ENCODE data around the gene NCAM2. TPM values are rescaled to one million over a fixed set of nuclear protein-coding genes. Genes with fewer than 3 reads are reported as not detected.
"Not testable (repeated sequence)": the region's sequence is repeated elsewhere in the genome, so short reads cannot be mapped to it uniquely, and the experiment has no call there.

The NCAM2 gene
- total RNA-seq, 1 experiment from 2014 or later = not detected

DNA sequence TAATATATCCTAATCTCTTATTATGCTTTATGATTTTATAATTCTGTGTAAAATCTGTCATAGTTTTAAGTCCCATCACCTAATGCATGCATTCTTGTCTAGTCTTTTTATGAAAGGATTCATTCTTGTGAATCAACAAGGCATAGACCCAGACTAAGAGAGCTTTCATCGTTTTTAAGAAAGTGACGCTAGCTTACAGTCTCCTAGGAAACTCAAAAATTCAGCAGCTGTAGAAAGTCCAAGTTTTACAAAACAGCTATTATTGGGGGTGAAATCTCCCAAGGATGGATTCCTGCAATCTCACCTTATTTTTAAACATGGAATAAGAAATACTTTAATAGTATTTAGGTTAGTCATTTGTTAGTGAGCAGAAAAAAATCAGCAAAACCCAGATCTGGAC is 104.7 kb downstream of the NCAM2 start:
- no peak for DNase-seq (ENCODE audit: low spot score)

DNA sequence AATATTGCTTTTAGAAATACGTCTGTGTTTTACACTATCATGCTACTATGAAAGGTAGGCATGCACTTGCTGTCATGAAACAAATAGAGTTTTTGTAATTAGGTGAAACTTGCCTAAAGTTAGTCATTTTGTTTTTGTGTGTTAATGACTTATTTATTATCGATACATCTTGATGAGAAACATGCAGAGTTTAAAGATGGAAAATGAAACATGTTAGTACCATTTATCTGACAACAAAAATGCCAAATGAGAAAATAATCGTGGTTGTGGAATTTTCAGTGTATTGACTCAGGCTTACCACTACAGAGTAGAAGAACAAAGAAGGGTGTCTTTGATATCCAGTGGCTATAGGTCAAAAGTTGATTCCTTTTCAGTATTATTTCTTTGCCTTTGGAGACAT is 105.5 kb downstream of the NCAM2 start:
- no peak for DNase-seq (ENCODE audit: low spot score)

DNA sequence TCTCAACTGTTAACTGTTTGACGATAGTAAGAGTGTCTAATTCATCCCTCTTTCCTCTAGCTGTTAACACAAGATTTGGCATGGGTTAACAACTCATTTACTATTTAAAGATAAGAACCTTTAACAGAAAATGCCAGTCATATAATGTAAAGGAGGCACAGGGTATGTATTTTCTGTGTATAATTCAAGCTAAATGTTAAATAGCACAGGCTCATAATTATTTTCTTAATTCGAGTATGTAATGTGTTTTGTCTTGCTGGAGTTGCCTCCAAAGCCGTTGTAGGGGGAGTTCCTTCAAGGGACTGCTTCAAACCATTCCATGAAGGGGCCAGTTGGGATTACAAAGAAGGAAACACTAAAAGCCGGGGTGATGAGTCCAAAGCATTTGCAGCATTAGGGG is 111.5 kb downstream of the NCAM2 start:
- no peak for DNase-seq (ENCODE audit: low spot score)

DNA sequence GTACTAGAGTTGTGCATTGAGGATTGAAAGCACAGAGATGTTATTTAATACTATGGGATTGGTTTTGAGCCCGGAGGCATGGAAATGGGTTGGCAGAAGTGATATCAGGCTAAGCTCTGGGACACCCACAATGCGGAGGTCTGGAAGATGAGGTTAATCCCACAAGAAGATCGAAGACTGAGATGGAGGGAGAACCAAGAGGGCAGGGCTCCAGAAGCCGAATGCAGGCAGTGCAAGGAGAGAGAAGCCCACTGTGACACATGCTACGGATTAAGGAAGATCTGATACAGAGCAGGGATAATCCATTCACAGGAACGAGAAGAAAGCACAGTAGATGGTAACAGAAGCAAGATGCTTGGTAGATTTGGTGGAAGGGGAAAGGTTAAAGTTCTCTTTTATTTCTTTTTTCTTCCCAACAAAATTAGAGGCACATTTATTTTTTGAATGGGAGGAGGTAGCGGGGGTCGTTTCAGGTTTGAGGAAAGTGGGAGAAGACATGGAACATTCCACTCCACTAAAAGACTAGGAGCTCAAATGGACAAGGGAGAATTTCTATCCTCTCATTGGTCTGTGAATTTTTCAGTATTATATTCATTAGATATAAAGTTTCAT is 113.2 kb downstream of the NCAM2 start:
- DNase-seq (ENCODE audit: low spot score) = no peak

DNA sequence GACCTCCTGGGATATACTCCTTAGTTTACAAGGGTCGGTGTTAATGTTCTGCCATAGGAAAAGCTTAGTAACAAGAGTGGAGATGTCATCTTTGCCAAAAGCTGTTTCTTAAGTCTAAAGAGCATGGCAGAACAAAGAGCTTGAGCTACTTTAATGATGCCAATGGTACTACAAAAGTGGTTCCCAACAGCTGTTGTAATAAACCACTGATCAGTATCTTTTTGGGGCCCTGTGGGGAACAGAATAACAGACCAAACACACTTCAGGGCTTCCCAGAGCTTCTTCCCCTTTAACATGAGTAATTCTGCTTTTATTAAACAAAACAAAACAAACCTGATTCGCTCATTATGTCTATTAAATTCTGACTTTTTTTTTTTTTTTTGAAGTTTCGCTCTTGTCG is 116.3 kb downstream of the NCAM2 start:
- DNase-seq (ENCODE audit: low spot score) = no peak

DNA sequence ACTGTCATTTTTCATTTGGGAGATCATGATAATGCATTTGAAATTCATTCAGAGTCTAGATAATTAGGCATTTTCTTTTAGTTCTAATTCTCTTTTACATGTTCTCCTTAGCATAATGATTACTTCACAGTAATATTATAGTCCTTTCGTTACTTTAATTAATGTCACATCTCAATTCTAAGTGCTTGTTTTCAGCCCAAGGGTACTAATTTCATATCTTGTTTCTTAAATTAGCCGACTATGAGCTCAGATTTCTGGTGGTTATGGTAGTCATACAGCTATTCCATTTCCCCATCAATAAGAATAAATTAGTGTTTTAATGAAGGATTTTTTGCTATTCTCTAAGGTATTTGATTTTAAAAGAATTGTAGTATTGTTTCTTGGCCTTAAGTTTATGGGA is 120.9 kb downstream of the NCAM2 start:
- DNase-seq (ENCODE audit: low spot score) = no peak

DNA sequence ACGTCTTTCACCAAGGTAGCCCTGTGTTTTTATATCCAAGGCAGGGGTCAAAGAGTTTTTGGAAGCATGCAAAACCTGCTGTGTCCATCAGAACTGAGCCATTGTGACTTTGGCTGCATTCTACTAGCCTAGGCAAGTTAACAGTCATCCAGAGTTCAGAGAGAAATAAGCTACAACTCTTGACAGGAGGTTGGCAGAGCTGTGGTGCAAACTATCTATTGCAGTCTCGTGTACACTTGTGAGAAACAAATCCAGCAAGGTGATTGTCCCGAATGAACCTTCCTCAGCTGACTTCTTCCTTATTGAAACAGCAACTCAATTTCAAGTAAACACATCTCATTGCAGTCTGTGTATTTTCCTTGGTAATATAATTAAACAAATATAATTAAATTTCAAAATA is 124.5 kb downstream of the NCAM2 start:
- no peak for DNase-seq (ENCODE audit: low spot score)

DNA sequence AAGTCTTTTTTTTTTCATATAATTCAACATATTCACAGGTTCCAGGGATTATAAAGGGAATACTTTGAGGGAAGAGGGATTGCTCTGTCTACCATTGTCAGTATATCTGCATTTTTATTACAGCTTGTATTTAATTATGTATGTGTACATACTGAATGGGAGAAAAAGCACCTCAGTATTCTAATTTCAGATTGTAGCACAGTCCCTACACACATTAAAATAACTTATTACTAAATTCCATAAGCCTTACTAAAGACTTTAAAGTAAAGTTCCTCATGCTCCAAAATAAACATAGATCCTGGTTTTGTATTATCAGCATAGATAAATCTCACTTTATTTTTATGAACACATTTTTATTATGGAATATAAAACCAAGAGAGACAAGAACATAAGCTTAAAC is 134.2 kb downstream of the NCAM2 start:
- no peak for DNase-seq (ENCODE audit: low spot score)

DNA sequence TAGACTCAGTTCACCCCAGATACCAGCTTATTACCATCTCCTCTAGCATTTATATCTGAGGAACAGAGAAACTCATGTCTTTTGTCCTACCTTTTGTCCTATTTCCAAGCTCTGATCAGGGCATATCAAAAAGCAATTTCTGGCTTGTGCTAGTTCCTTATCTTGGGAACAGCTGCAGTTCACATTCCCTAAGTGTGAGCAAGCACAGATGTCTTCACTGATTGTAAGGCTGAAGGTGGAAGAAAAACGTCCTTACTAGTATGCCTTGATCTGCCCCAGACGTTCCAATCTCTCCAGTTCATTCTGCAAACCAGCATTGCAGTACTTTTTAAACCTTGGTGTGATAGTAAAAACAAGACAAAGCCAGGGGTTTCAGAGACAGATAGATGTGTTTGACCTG is 139.8 kb downstream of the NCAM2 start:
- no peak for DNase-seq (ENCODE audit: low spot score)

DNA sequence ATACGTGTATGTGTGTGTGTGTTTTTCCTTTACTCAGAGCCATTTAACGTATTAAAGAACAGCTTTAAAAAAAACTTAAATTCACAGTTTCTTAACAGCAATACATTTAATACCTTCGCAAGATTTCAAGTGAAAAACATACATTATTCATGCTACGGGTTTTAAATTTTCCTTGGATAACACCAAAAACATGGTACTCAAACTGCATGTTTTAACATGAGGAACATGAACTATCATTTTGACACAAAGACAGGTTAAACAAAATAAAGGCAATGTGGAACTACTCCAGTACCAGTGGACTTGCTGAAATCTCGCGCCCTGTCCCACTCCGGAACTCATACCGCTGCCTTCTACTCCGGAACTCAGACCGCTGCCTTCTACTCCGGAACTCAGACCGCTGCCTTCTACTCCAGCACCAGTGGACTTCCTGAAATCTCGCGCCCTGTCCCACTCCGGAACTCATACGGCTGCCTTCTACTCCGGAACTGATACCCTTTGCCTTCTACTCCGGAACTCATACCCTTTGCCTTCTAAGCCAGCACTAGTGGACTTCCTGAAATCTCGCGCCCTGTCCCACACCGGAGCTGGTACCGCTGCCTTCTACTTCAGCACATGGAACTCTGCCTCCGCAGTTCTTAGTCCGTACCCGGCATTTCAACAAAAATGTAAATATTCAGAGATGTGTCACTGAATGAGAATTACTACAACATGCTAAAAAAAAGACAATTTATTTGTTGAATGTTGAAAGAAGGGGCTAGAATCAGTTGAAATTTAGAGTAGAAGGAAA is 148.6 kb downstream of the NCAM2 start:
- no peak for DNase-seq (ENCODE audit: low spot score)

DNA sequence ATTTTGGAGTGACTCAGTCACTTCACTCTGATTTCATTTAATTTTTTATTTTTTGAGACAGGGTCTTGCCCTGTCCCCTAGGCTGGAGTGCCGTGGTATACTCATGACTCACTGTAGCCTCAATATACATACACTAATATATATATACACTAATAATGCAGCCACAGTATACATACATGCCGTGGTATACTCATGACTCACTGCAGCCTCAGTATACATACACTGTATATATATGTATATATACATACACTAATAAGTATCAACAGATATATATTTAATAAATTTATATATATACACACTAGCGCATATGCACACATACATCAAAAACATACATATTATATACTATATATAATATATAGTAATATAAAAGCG is 149.2 kb downstream of the NCAM2 start:
- no peak for DNase-seq (ENCODE audit: low spot score)

DNA sequence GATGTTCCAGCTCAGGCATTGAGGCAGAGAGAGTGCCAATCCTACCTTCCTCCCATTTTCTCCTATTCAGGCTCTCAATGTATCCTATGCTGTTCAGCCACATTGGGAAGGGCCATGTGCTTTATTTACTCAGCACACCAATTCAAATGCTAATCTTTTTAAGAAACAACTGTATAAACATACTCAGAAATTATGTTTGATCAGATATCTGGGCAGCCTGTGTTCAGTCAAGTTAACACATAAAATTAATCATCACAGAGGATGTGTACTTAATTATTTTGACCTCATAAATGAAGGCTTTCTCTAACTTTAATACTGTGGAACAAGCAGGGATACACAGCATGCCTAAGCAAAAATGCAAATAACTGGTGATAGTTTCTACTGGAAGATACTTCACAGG is 149.8 kb downstream of the NCAM2 start:
- no peak for DNase-seq (ENCODE audit: low spot score)

DNA sequence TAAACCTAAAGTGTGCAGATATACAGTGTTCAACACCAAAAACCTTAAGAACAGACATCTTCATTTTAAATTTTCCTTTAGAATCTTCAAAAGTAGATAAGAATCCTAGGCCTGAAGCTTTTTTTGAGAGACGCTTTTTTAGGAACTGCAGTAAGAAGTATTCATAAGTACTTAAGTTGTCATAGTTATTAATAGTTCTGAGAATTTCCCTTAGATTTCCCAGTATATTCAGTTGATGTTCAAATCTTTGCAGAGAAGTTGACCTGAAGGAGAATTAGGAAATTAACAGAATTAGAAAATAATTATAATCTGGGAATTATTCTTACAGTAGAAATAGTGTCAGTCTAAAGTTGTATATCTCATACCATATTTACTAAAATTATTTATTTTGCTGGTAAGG is 150.3 kb downstream of the NCAM2 start:
- DNase-seq (ENCODE audit: low spot score) = no peak

DNA sequence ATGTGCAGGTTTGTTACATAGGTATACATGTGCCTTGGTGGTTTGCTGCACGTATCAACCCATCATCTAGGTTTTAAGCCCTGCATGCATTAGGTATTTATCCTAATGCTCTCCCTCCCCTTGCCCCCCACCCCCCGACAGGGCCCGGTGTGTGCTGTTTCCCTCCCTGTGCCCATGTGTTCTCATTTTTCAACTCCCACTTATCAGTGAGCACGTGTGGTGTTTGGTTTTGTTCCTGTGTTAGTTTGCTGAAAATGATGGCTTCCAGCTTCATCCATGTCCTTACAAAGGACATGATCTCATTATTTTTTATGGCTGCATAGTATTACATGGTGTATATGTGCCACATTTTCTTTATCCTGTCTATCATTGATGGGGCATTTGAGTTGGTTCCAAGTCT is 151.2 kb downstream of the NCAM2 start:
- DNase-seq (ENCODE audit: low spot score) = not testable (repeated sequence)

DNA sequence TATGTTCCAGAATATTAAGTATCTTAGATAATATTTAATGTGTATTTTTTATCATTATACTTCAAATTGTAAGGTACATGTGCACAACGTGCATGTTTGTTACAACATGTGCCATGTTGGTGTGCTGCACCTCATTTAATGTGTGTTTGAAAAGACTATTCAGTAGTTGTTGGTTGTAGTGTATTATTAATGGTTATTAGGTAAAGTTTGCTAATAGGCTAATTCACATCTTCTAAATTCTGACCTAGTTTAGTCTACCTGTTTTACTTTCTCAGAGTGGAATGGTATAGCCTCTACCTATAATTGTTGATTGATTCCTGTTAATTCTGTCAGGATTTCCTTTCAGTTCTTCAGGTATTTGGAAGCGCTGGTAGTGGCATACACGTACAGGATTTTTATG is 153.0 kb downstream of the NCAM2 start:
- no peak for DNase-seq (ENCODE audit: low spot score)

DNA sequence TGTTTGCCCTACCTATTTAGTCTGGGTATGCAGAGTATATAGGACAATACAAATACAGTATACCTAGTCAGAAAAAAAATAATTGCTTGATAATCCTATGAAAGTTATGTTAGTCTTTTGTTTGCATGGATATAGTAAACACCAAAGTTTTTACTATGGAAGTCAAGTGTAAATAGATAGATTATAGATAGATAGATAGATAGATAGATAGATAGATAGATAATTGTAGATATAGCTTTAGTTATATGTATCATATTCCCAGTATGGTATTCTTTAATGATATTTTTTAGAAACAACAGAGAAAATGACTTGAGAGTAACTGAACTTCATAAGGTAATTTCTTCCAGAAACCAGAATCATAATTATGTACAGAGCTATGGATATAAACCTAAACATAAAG is 158.2 kb downstream of the NCAM2 start:
- DNase-seq (ENCODE audit: low spot score) = no peak

DNA sequence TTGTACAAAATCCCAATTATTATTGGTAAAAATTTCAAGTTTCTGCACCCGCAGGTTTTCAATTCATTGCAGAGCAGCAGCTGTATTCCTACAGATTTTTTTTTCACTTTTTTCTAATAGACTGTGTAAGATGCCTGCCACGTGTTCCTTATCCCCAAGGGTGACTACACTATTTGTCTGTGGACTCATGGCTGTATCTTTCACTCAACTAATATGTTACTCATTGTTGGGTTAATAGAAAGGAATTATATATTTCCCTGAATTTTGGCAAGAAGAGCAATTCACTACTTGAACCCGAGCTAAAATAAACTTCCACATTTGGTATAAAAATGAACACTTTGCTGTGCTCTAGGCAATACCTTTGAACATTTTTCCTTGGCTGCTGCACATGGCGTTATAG is 158.7 kb downstream of the NCAM2 start:
- DNase-seq (ENCODE audit: low spot score) = no peak

DNA sequence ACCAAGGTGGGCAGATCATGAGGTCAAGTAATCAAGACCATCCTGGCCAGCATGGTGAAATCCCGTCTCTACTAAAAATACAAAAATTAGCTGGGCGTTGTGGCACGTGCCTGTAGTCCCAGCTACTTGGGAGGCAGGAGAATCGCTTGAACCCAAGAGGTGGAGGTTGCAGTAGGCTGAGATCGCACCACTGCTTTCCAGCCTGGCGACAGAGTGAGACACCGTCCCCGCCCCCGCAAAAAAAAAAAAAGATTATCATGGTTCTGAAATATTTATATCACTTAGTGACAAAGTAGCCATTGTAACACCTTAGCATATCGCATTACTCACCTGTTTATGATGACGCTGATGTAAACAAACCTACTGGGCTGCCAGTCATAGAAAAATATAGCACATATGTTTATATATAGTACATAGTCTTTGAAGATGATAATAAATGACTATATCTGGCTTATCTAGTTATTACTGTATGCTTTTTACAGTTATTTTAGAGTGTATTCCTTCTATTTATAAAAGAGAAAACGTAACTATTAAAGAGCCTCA is 160.2 kb downstream of the NCAM2 start:
- DNase-seq (ENCODE audit: low spot score) = no peak

DNA sequence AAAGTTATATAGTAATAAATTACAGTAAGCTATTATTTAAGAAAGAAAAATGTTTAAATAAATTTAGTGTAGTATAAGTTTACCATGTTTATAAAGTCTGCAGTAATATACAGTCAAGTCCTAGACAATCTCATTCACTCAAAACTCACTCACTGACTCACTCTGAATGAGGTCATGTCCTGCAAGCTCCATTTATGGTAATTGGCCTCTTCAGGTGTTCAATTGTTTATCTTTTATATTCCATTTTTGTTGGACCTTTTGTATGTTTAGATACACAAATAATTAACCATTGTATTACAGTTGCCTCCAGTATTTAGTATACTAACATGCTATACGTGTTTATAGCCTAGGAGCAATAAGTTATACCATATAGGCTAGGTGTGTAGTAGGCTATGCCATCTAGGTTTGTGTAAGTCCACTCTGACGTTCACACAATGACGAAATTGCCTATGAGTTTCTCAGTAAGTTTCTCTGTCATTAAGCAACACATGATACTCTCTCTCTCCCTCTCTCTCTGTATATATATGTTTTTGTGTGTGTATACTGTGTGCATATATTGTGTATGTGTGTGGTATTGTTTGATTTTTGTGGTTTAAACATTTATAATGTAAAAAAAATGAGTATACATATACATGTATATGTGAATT is 161.2 kb downstream of the NCAM2 start:
- no peak for DNase-seq (ENCODE audit: low spot score)

DNA sequence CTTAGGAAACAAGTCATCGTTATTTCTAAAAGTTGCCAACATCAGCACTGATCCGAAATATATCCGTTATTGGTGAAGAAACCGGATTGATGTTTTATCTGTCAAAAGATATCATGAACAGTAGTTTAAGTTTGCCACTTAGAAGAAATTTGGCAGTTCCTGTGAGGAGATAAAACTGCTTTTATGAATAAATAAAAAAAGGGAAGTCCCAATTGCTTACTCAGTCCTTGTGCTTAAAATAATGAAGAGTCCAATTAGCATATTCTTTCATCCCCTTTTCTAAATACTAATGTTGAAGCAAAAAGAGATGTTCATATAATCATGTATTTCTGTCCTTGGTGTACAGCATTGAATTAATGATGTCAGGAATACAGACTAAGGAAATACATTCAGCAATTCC is 164.6 kb downstream of the NCAM2 start:
- DNase-seq (ENCODE audit: low spot score) = no peak

DNA sequence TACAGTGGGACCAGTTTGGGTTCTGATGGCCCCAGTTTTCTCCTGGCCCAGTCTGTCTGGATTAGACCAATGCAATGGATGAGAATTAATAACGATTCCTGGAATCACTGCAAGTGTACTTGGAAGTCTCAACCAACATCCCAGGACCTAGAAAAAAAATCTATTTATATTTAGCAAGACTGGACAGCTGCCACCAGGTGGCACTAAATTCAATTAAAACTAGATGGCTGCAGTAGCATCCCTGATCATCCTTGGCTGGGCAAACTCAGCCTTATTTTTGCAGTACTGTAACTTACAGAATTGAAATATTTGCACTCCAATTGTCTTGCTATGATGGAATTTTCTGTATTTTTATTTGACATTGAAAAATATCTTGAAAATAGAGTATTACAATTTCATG is 165.7 kb downstream of the NCAM2 start:
- peak; percentile 44 for DNase-seq (ENCODE audit: low spot score)

DNA sequence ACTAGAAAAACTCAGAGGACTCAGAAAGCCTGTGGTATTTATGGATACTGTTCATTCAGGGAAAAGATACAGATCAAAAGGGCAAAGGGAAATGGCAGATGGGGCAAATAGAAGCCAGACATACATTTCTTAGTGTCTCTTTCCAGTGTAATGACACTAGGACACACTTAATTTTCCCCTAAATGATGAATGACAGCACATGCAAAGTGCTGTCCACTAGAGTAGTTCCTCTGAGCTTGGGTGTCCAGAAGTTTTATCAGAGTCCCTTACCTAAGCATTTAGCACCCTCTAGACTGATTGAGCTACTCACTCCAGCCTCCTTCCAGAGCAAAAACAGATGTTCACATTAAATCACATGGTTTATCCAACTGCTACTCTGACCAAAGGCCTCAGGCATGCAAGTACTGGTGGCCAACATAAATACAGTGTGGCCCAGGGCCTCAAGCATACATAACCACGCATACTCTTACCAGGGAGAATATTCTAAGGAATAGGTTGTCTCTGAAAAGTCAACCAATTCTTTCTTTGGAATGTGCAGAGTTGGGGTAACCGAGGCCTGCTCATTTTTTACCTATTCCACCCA is 166.9 kb downstream of the NCAM2 start:
- DNase-seq (ENCODE audit: low spot score) = no peak

DNA sequence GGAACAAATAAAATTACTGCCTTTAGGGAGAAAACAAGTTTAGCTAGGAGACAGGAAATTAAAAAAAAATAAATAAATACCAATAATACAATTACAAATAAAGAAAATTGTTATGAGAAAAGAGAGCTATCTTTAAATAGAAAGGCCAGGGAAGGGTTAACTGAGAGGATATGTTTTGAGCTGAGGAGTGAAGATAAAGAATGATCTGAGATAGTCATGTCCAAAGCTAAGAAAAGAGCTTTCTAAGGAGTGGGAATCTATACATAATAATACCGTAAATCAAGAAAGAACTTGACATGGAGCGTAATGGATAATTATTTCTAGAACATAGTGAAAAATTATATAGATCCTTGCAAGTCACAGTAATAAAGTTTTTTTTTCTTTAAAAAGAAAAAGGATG is 176.5 kb downstream of the NCAM2 start:
- DNase-seq (ENCODE audit: low spot score) = no peak

Data from HT-29 (cell line).